MM.1S (cell line): ENCODE data around the gene MT1F.
"Not testable (repeated sequence)": the region's sequence is repeated elsewhere in the genome, so short reads cannot be mapped to it uniquely, and the experiment has no call there.

ENCODE experiments used
- DNase-seq: peaks from one replicate; pipeline ENCODE4 v3.0.0-alpha.2; 2015
- H2AFZ ChIP-seq: fragments of 300-600 bp; sonication (generic); 2 replicates; pipeline ENCODE4 v1.6.0; 2016; ENCODE audit warnings: antibody characterized with exemption, low read length
- H3F3A ChIP-seq: fragments of 300-600 bp; sonication (generic); 2 replicates; pipeline ENCODE4 v1.6.1; 2016; ENCODE audit warnings: mild to moderate bottlenecking, antibody characterized with exemption, low read length, moderate library complexity, mixed read lengths; ENCODE audit not compliant: insufficient read depth
- H3K27ac ChIP-seq: fragments of 300-600 bp; sonication (generic); 2 replicates; pipeline ENCODE4 v1.5.1; 2016; ENCODE audit warnings: mild to moderate bottlenecking, low read length
- H3K27me3 ChIP-seq: fragments of 300-600 bp; sonication (generic); replicated peaks from 2 replicates; pipeline ENCODE4 v1.6.0; 2016; ENCODE audit warnings: low read length; ENCODE audit not compliant: insufficient read depth
- H3K36me3 ChIP-seq: fragments of 300-600 bp; sonication (generic); replicated peaks from 2 replicates; pipeline ENCODE4 v1.6.1; 2016; ENCODE audit warnings: mild to moderate bottlenecking, low read length, mixed read lengths; ENCODE audit not compliant: insufficient read depth
- H3K4me1 ChIP-seq: fragments of 300-600 bp; sonication (generic); 2 replicates; pipeline ENCODE4 v1.6.1; 2016; ENCODE audit warnings: low read length, mixed read lengths
- H3K4me2 ChIP-seq: fragments of 300-600 bp; sonication (generic); 2 replicates; pipeline ENCODE4 v1.6.0; 2016; ENCODE audit warnings: low read depth, low read length
- H3K4me3 ChIP-seq: fragments of 300-600 bp; sonication (generic); 2 replicates; pipeline ENCODE4 v1.5.1; 2016; ENCODE audit warnings: low read length, mixed read lengths
- H3K79me2 ChIP-seq: fragments of 300-600 bp; sonication (generic); 2 replicates; pipeline ENCODE4 v1.6.1; 2016; ENCODE audit warnings: mixed run types, low read length, mixed read lengths
- H3K9ac ChIP-seq: fragments of 300-600 bp; sonication (generic); 2 replicates; pipeline ENCODE4 v1.6.1; 2016; ENCODE audit warnings: low read length, mixed read lengths
- H3K9me2 ChIP-seq: fragments of 300-600 bp; sonication (generic); replicated peaks from 2 replicates; pipeline ENCODE4 v1.6.1; 2016; ENCODE audit warnings: mild to moderate bottlenecking, low read length, mixed read lengths; ENCODE audit not compliant: insufficient read depth
- H3K9me3 ChIP-seq: fragments of 300-600 bp; sonication (generic); replicated peaks from 2 replicates; pipeline ENCODE4 v1.6.1; 2016; ENCODE audit warnings: mild to moderate bottlenecking, low read length, mixed read lengths; ENCODE audit not compliant: insufficient read depth
- H4K20me1 ChIP-seq: fragments of 300-600 bp; sonication (generic); 2 replicates; pipeline ENCODE4 v1.6.1; 2016; ENCODE audit warnings: mild to moderate bottlenecking, low read length, moderate library complexity, mixed read lengths; ENCODE audit not compliant: insufficient read depth
- EZH2 ChIP-seq: fragments of 300-600 bp; sonication (generic); optimal IDR thresholded peaks from 2 replicates; pipeline ENCODE3; 2017; ENCODE audit warnings: low read depth, mild to moderate bottlenecking, antibody characterized with exemption, low read length, mixed read lengths
- EZH2phosphoT487 ChIP-seq: fragments of 300-600 bp; sonication (generic); IDR thresholded peaks from 2 replicates; pipeline ENCODE4 v1.6.1; 2018; ENCODE audit warnings: antibody characterized with exemption, low read length
- TF ChIP-seq, protein P1 (sequence below): fragments of 300-600 bp; sonication (generic); IDR thresholded peaks from 2 replicates; pipeline ENCODE4 v1.5.1; 2016; ENCODE audit warnings: antibody characterized with exemption, low read length, mixed read lengths

The MT1F gene

DNA sequence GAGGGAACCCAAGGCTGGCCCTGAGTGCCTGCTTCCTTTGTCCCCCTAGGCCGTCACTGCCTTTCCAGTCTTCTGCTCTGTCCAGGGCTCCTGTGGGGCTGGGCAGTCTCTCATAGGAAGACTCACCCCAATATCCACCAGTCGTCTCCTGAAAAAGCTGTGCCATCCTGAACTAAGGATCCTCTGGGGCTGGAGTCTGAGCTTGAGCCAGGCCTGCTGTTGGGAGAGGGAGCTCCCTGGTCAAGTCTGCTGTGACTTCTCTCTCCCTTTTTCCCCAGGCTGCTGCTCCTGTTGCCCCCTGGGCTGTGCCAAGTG, 12.8 kb downstream of the MT1F start:
- Histone ChIP-seq H3K4me2 (no peak overlapping the region), H3K27ac (no peak overlapping the region)

DNA sequence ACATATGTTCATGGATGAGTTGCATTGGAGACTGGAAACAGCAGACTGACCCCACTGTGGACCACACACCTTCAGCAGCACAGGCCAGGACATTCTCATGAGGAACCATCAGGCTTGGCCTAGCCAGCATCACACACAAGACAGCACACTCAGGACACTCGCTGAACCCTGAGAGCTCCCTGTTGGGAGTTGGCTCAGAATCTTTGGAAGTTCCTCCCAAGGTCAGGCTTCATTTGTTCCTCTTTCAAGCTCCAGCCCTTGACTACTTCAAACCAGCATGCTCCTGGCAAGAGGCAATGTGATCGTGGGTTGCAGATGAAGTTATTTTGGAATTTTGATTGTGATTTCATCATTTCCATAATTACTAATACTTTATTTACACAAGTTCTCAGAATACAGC, 13.9 kb downstream of the MT1F start:
- H3K9me2 ChIP-seq, H4K20me1 ChIP-seq, H3K9ac ChIP-seq, H3K79me2 ChIP-seq, H2AFZ ChIP-seq, H3K4me1 ChIP-seq, H3K4me3 ChIP-seq, DNase-seq, H3F3A ChIP-seq, H3K27ac ChIP-seq, H3K4me2 ChIP-seq, H3K36me3 ChIP-seq, H3K9me3 ChIP-seq: not testable (repeated sequence)
- peaks cover 75% of the 10 kb centered on the region for H3K27me3 ChIP-seq

More for the DNA sequence above, 12.8 kb downstream of the MT1F start:
- Histone ChIP-seq H3K27me3 (peaks cover 83% of the 10 kb centered on the region), H3K9me3 (no peaks in the 10 kb centered on the region), H3F3A (no peaks in the 10 kb centered on the region), H3K4me3 (no peak overlapping the region), H3K36me3 (no peaks in the 10 kb centered on the region), H2AFZ (no peak overlapping the region), H3K4me1 (no peaks in the 10 kb centered on the region), H3K9ac (no peak overlapping the region), H3K79me2 (no peaks in the 10 kb centered on the region), H3K9me2 (no peaks in the 10 kb centered on the region), H4K20me1 (no peaks in the 10 kb centered on the region)
- TF ChIP-seq EZH2phosphoT487 (no peak), EZH2 (no peak)
- TF ChIP-seq, protein P1, sequence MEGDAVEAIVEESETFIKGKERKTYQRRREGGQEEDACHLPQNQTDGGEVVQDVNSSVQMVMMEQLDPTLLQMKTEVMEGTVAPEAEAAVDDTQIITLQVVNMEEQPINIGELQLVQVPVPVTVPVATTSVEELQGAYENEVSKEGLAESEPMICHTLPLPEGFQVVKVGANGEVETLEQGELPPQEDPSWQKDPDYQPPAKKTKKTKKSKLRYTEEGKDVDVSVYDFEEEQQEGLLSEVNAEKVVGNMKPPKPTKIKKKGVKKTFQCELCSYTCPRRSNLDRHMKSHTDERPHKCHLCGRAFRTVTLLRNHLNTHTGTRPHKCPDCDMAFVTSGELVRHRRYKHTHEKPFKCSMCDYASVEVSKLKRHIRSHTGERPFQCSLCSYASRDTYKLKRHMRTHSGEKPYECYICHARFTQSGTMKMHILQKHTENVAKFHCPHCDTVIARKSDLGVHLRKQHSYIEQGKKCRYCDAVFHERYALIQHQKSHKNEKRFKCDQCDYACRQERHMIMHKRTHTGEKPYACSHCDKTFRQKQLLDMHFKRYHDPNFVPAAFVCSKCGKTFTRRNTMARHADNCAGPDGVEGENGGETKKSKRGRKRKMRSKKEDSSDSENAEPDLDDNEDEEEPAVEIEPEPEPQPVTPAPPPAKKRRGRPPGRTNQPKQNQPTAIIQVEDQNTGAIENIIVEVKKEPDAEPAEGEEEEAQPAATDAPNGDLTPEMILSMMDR, result no peak
- no peak for DNase-seq

DNA sequence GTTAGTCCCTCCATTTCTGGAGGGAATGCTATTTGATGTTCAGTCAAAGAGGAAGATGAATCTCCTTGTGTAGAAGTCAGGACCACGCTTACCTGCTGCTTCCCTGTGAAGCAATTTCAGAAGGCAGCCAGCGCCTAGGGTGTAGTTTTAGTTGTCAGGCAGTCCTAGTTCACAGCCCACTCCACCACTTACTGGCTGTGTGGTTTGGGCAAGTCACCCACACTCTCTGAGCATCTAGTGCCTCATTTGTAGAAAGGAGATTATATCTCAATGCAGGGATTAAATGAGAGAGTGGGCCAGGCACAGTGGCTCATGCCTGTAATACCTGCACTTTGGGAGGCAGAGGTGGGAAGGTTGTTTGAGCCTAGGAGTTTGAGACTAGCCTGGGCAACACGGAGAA, 14.4 kb downstream of the MT1F start:
- peaks cover 75% of the 10 kb centered on the region for H3K27me3 ChIP-seq
- H3K9ac ChIP-seq, DNase-seq, H3K4me3 ChIP-seq, H4K20me1 ChIP-seq, H3K36me3 ChIP-seq, H3K4me2 ChIP-seq, H3K9me3 ChIP-seq, H2AFZ ChIP-seq, H3K79me2 ChIP-seq, H3K27ac ChIP-seq, H3K9me2 ChIP-seq, H3F3A ChIP-seq, H3K4me1 ChIP-seq: not testable (repeated sequence)

DNA sequence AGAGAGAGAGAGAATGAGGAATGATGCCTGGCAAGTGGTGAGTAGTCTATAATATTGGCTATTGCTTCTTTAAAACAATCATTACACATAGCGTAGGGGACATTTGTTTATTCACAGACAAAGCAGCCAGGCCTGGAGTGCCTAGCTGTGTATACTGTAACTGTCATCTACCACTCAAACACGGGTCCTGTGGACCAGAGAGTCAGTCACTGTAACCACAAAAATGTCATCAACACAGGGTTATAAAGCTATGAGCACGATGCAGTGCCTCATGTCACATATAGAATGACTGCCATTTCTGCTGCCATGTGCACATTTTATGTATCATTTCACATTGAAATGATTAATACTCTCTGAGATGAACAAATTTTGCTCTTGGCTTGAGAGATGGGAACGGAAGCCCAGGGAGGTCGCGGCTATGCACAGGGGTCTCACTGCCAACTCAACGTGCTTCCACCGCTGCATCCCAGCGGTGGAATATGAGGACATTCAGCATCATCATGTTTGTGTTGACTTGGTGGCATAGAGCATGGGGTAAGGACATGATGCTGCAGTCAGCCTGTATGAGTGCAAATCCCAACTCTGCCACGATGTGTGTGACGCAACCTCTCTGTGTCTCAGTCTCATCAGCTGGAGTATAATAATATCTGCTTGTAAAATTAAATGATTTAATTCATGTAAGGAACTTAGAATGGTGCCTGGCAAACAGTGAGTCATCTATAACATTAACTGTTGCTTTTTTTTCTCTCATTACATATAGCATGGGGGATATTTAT, 15.2 kb downstream of the MT1F start:
- Histone ChIP-seq H3K79me2 (no peaks in the 10 kb centered on the region), H3K4me1 (no peaks in the 10 kb centered on the region), H3K9me2 (no peaks in the 10 kb centered on the region), H3K27me3 (peaks cover 75% of the 10 kb centered on the region), H3F3A (no peaks in the 10 kb centered on the region), H3K9ac (no peak overlapping the region), H3K4me2 (no peak overlapping the region), H3K36me3 (no peaks in the 10 kb centered on the region), H3K9me3 (no peaks in the 10 kb centered on the region), H3K27ac (no peak overlapping the region), H4K20me1 (no peaks in the 10 kb centered on the region), H3K4me3 (no peak overlapping the region), H2AFZ (no peak overlapping the region)
- no peak for DNase-seq
- TF ChIP-seq EZH2phosphoT487, result no peak
- no peak for TF ChIP-seq EZH2
- TF ChIP-seq, protein P1, result no peak
